ENCODE results near the gene CMTR1.

CMTR1 gene, protein sequence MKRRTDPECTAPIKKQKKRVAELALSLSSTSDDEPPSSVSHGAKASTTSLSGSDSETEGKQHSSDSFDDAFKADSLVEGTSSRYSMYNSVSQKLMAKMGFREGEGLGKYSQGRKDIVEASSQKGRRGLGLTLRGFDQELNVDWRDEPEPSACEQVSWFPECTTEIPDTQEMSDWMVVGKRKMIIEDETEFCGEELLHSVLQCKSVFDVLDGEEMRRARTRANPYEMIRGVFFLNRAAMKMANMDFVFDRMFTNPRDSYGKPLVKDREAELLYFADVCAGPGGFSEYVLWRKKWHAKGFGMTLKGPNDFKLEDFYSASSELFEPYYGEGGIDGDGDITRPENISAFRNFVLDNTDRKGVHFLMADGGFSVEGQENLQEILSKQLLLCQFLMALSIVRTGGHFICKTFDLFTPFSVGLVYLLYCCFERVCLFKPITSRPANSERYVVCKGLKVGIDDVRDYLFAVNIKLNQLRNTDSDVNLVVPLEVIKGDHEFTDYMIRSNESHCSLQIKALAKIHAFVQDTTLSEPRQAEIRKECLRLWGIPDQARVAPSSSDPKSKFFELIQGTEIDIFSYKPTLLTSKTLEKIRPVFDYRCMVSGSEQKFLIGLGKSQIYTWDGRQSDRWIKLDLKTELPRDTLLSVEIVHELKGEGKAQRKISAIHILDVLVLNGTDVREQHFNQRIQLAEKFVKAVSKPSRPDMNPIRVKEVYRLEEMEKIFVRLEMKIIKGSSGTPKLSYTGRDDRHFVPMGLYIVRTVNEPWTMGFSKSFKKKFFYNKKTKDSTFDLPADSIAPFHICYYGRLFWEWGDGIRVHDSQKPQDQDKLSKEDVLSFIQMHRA

DNA sequence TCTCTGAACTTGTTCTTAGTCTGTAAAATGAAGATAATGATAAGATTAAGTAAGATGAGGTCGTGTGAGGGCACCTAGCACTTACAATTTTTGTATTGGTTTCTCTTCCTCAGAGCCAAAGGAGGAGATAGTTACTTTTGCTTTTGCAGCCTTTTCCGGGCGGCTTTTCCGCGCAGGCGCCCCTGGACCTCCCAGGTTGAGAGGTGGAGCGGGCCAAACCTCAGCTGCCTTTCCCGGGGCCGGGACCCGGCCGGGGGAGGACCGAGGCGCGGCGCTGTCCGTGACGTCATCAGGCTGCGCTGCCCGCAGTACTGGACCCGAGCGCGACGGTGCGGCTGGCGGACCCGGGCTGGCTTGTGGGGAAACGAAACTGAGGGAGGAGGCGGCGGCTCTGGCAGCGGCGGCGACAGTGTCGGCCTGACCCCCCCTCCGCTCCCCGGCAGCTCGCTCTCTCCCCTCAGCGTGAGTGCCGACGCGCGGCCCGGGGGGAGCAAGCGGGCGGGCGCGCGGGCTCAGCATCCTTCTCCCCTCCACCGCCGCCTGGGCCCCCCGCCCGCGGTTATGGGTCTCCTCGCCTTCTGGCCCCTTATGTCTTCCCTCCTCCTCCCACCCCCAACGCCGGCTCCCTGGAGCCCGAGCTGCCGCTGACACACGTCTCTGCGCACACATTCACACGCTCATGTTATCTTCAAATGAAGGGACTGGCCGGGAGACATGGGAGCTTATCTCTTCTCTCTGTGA lies at the start of gene CMTR1:
Gene CMTR1, plus strand, starts transcription at position 306 of the 741 bp plus-strand sequence. CDS start 2,409 bp downstream, outside the sequence.
- Histone ChIP-seq H3K4me3 (ENCODE audit: low read depth in 1 of 5, low read length in 5 of 5) (peak within 1 kb of the TSS; percentile 74 to 97 (median 90)), H3K9ac (ENCODE audit: low read length in 5 of 5) (peak within 1 kb of the TSS; percentile 65 to 99 (median 92)), H3K27ac (ENCODE audit: low read depth, low read length) (peak within 1 kb of the TSS; percentile 79), H3K9me3 (ENCODE audit: control insufficient read depth in 5 of 5, low read length in 5 of 5) (no peaks in the 10 kb centered on the region), H3K4me1 (ENCODE audit: control insufficient read depth in 5 of 5, insufficient read depth in 5 of 5, low read length in 5 of 5) (peaks cover 0 to 20% (median 17%) of the 10 kb centered on the region in 5 donors), H3K36me3 (ENCODE audit: control insufficient read depth in 5 of 5, insufficient read depth in 5 of 5, low read length in 5 of 5) (peaks cover 10 to 28% (median 23%) of the 10 kb centered on the region in 5 donors), H3K27me3 (ENCODE audit: control insufficient read depth in 5 of 5, insufficient read depth in 4 of 5, low read length in 5 of 5) (no peaks in the 10 kb centered on the region)

DNA sequence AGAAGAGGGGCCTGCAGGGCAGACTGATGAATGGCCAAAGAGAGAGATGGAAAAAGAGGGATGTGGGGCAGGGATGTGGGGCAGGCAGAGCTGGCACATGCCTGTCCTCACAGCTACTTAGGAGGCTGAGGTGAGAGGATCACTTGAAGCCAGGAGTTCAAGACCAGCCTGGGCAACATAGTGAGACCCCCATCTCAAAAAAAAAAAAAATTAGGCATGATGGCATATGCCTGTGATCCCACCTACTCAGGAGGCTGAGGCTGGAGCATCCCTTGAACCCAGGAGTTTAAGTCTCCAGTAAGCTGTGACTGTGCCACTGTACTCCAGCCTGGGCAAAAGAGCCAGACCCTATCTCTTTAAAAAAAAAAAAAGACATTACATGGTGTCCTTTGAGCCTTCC lies 44.4 kb upstream of the CMTR1 start:
- H3K9ac ChIP-seq (ENCODE audit: low read length in 5 of 5): no peak overlapping the region
- H3K9me3 ChIP-seq (ENCODE audit: control insufficient read depth in 5 of 5, low read length in 5 of 5): no peaks in the 10 kb centered on the region
- no peaks in the 10 kb centered on the region for H3K27me3 ChIP-seq (ENCODE audit: control insufficient read depth in 5 of 5, insufficient read depth in 4 of 5, low read length in 5 of 5)
- H3K4me1 ChIP-seq (ENCODE audit: control insufficient read depth in 5 of 5, insufficient read depth in 5 of 5, low read length in 5 of 5): no peaks in the 10 kb centered on the region
- no peak overlapping the region for H3K27ac ChIP-seq (ENCODE audit: low read depth, low read length)
- no peak overlapping the region for H3K4me3 ChIP-seq (ENCODE audit: low read depth in 1 of 5, low read length in 5 of 5)
- peaks cover 20 to 72% (median 47%) of the 10 kb centered on the region in 5 donors for H3K36me3 ChIP-seq (ENCODE audit: control insufficient read depth in 5 of 5, insufficient read depth in 5 of 5, low read length in 5 of 5)

DNA sequence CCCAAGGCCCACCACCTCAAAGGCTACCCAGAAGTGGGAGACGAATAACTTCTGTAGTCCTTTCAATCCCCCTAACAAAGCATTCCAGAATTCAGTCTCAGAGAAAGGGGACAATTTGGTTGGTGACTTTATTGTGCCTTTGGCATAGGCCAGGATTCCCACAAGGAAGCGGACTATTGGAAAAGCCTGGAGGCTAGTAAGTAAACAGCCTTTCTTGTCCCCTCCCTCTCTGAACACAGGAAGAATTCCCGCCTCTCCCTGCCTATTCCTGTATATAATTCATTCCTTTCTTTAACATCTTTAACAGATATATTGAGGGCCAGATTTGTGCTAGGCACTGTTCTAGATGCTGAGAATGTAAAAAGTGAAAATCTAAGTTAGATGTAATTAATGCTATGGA lies 43.2 kb upstream of the CMTR1 start:
- peaks cover 20 to 72% (median 48%) of the 10 kb centered on the region in 5 donors for H3K36me3 ChIP-seq (ENCODE audit: control insufficient read depth in 5 of 5, insufficient read depth in 5 of 5, low read length in 5 of 5)

DNA sequence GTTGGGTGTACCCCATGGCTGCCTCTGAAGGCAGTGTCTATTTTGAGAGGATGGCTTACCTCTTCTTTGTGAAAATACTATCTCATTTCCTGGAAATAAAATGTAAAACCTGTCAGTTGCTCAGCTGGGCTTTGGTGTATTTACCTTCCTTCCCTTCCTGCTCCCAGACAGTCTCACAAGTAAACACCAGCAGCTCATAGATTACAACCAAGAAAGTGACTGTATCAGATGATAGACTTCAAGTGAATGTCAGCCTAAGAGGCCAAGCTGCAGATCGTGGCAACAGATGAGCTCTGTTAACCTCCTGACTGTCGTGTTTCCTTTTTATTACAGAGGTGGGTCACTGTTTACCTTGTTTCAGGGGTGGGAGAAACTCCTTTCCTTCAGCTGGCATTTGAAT lies 41.9 kb upstream of the CMTR1 start:
- H3K4me1 ChIP-seq (ENCODE audit: control insufficient read depth in 5 of 5, insufficient read depth in 5 of 5, low read length in 5 of 5): no peaks in the 10 kb centered on the region
- H3K27ac ChIP-seq (ENCODE audit: low read depth, low read length): no peak overlapping the region
- H3K36me3 ChIP-seq (ENCODE audit: control insufficient read depth in 5 of 5, insufficient read depth in 5 of 5, low read length in 5 of 5): peaks cover 20 to 72% (median 48%) of the 10 kb centered on the region in 5 donors
- no peak overlapping the region for H3K4me3 ChIP-seq (ENCODE audit: low read depth in 1 of 5, low read length in 5 of 5)
- H3K9me3 ChIP-seq (ENCODE audit: control insufficient read depth in 5 of 5, low read length in 5 of 5): no peaks in the 10 kb centered on the region
- no peaks in the 10 kb centered on the region for H3K27me3 ChIP-seq (ENCODE audit: control insufficient read depth in 5 of 5, insufficient read depth in 4 of 5, low read length in 5 of 5)
- no peak overlapping the region for H3K9ac ChIP-seq (ENCODE audit: low read length in 5 of 5)

More for the DNA sequence above, 43.2 kb upstream of the CMTR1 start:
- Histone ChIP-seq H3K27me3 (ENCODE audit: control insufficient read depth in 5 of 5, insufficient read depth in 4 of 5, low read length in 5 of 5) (no peaks in the 10 kb centered on the region), H3K27ac (ENCODE audit: low read depth, low read length) (no peak overlapping the region), H3K9ac (ENCODE audit: low read length in 5 of 5) (no peak overlapping the region), H3K9me3 (ENCODE audit: control insufficient read depth in 5 of 5, low read length in 5 of 5) (no peaks in the 10 kb centered on the region), H3K4me3 (ENCODE audit: low read depth in 1 of 5, low read length in 5 of 5) (no peak overlapping the region), H3K4me1 (ENCODE audit: control insufficient read depth in 5 of 5, insufficient read depth in 5 of 5, low read length in 5 of 5) (no peaks in the 10 kb centered on the region)

DNA sequence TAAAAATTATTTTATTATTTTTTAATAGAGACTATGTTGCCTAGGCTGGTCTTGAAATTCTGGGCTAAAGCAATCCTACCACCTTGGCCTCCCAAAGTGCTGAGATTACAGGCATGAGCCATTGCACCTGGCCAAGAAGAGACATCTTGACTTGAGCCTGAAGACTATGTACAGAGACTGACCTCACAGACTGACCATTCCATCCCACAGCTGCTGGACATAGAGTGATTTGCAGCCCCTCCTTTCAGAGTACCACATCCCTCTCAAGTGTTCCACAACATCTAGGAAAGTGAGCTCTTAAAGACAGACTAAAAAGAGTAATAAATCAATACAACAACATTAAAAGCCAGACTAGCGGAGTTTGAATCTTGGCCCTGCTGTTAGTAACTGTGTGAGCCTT lies 40.2 kb upstream of the CMTR1 start:
- no peak overlapping the region for H3K4me3 ChIP-seq (ENCODE audit: low read depth in 1 of 5, low read length in 5 of 5)
- no peak overlapping the region for H3K9ac ChIP-seq (ENCODE audit: low read length in 5 of 5)
- H3K36me3 ChIP-seq (ENCODE audit: control insufficient read depth in 5 of 5, insufficient read depth in 5 of 5, low read length in 5 of 5): peaks cover 15 to 64% (median 39%) of the 10 kb centered on the region in 5 donors
- no peak overlapping the region for H3K27ac ChIP-seq (ENCODE audit: low read depth, low read length)
- no peaks in the 10 kb centered on the region for H3K27me3 ChIP-seq (ENCODE audit: control insufficient read depth in 5 of 5, insufficient read depth in 4 of 5, low read length in 5 of 5)
- no peaks in the 10 kb centered on the region for H3K4me1 ChIP-seq (ENCODE audit: control insufficient read depth in 5 of 5, insufficient read depth in 5 of 5, low read length in 5 of 5)
- H3K9me3 ChIP-seq (ENCODE audit: control insufficient read depth in 5 of 5, low read length in 5 of 5): no peaks in the 10 kb centered on the region

DNA sequence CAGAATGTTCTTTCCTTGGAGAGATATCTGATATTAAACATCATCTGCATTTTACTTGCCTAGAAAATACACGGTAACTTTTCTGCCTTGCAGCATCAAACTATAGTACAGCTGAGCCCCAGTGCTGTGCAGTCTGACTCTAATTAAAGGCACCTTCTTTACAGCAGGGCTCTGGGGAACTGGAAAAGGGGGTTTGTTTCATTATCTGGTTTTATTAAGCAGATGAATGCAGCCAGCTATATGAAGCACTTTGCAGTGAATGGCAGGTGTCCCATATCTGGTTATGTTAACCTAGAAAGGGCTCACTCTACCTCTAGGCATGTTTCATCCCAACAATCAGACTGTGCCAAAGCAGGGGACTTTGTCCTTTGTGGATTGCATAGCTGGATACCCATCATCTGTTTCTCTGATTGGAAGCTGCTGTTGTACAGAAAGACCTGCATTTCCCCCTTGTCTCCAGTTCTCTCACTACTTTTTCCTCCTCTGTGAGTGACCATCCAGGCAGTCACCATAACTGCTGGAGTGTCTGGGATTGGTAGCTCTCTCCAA lies 39.6 kb upstream of the CMTR1 start:
- H3K9ac ChIP-seq (ENCODE audit: low read length in 5 of 5): no peak overlapping the region
- H3K27ac ChIP-seq (ENCODE audit: low read depth, low read length): no peak overlapping the region
- H3K36me3 ChIP-seq (ENCODE audit: control insufficient read depth in 5 of 5, insufficient read depth in 5 of 5, low read length in 5 of 5): peaks cover 13 to 58% (median 36%) of the 10 kb centered on the region in 5 donors
- no peaks in the 10 kb centered on the region for H3K4me1 ChIP-seq (ENCODE audit: control insufficient read depth in 5 of 5, insufficient read depth in 5 of 5, low read length in 5 of 5)
- no peaks in the 10 kb centered on the region for H3K27me3 ChIP-seq (ENCODE audit: control insufficient read depth in 5 of 5, insufficient read depth in 4 of 5, low read length in 5 of 5)
- no peaks in the 10 kb centered on the region for H3K9me3 ChIP-seq (ENCODE audit: control insufficient read depth in 5 of 5, low read length in 5 of 5)
- no peak overlapping the region for H3K4me3 ChIP-seq (ENCODE audit: low read depth in 1 of 5, low read length in 5 of 5)

DNA sequence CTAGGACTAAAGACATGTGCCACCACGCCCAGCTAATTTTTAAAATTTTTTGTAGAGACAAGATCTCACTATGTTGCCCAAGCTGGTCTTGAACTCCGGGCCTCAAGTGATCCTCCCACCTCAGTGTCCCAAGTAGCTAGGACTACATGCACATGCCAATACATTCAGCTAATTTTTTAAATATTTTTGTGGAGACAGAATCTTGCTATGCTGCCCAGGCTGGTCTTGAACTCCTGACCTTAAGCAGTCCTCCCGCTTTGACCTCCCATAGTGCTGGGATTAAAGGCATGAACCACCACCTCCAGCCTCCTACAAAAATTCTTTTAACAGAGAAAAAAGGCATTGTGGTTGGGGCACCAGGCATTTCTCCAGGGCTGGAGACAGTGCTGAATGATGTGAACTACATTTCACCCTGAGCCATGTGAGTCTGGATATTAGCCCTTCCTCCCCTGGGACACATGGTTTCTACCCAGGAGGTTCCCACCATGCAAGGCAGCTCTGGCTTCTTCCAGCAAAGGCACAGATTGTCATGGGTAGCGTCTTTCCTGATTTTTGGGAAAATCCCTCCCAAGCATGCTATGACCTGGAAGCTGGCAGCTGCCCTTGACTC lies 36.3 kb upstream of the CMTR1 start:
- Histone ChIP-seq H3K27ac (ENCODE audit: low read depth, low read length) (no peak overlapping the region), H3K36me3 (ENCODE audit: control insufficient read depth in 5 of 5, insufficient read depth in 5 of 5, low read length in 5 of 5) (peaks cover 8 to 26% (median 20%) of the 10 kb centered on the region in 5 donors), H3K9me3 (ENCODE audit: control insufficient read depth in 5 of 5, low read length in 5 of 5) (no peaks in the 10 kb centered on the region), H3K27me3 (ENCODE audit: control insufficient read depth in 5 of 5, insufficient read depth in 4 of 5, low read length in 5 of 5) (no peaks in the 10 kb centered on the region), H3K4me3 (ENCODE audit: low read depth in 1 of 5, low read length in 5 of 5) (no peak overlapping the region), H3K9ac (ENCODE audit: low read length in 5 of 5) (no peak overlapping the region), H3K4me1 (ENCODE audit: control insufficient read depth in 5 of 5, insufficient read depth in 5 of 5, low read length in 5 of 5) (no peaks in the 10 kb centered on the region)

DNA sequence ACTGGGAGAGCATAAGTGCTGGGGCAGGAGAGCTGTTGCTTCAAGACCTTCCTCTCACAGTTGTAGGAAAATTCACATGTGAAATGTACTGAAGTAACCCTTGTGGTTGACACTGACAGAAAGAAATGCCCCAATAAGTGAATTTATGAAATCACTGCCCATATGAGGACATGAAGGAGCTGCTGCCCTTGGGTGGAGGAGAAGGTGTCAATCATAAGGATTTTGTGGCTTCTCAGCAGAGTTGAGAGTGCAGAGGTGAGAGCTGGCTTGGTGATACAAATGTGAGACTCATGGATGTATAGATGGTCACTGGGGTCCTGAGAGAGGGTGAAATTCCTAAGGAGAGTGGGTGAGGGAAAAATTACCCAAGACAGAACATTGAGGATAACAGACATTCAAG lies 33.9 kb upstream of the CMTR1 start:
- H3K9ac ChIP-seq (ENCODE audit: low read length in 5 of 5): no peak overlapping the region
- H3K4me1 ChIP-seq (ENCODE audit: control insufficient read depth in 5 of 5, insufficient read depth in 5 of 5, low read length in 5 of 5): no peaks in the 10 kb centered on the region
- H3K4me3 ChIP-seq (ENCODE audit: low read depth in 1 of 5, low read length in 5 of 5): no peak overlapping the region
- no peak overlapping the region for H3K27ac ChIP-seq (ENCODE audit: low read depth, low read length)
- H3K36me3 ChIP-seq (ENCODE audit: control insufficient read depth in 5 of 5, insufficient read depth in 5 of 5, low read length in 5 of 5): peaks cover 0 to 9% (median 2%) of the 10 kb centered on the region in 5 donors
- H3K9me3 ChIP-seq (ENCODE audit: control insufficient read depth in 5 of 5, low read length in 5 of 5): no peaks in the 10 kb centered on the region
- H3K27me3 ChIP-seq (ENCODE audit: control insufficient read depth in 5 of 5, insufficient read depth in 4 of 5, low read length in 5 of 5): no peaks in the 10 kb centered on the region

DNA sequence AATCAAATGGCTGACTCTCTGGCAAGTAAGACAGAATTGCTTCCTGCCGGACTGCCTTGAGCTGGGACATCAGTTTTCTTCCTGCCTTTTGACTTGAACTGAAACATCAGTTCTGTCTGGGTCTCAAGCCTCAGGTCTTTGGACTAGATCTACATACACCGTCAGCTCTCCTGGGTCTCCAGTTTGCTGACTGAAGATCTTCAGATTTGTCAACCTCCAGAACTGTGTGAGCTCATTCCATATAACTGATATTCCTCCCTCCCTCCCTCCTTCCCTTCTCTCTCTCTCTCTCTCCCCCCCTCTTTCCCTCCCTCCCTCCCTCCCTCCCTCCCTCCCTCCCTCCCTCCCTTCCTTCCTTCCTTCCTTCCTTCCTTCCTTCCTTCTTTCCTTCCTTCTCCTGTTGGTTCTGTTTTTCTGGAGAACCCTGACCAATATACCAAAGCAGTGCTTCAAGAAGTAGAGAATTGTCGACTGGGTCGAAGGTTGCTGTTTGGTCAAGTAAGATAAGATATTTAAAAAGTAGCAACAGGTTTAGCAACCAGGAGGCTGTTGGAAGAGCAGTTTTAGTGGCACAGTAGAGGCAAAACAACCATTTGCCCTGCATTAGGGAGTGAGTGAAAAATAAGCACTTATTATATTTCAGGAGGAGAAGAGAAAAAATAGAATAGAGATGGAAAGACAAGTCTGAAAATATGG lies 33.1 kb upstream of the CMTR1 start:
- Histone ChIP-seq H3K27ac (ENCODE audit: low read depth, low read length) (no peak overlapping the region), H3K9me3 (ENCODE audit: control insufficient read depth in 5 of 5, low read length in 5 of 5) (no peaks in the 10 kb centered on the region), H3K9ac (ENCODE audit: low read length in 5 of 5) (no peak overlapping the region), H3K27me3 (ENCODE audit: control insufficient read depth in 5 of 5, insufficient read depth in 4 of 5, low read length in 5 of 5) (no peaks in the 10 kb centered on the region), H3K4me1 (ENCODE audit: control insufficient read depth in 5 of 5, insufficient read depth in 5 of 5, low read length in 5 of 5) (no peaks in the 10 kb centered on the region), H3K36me3 (ENCODE audit: control insufficient read depth in 5 of 5, insufficient read depth in 5 of 5, low read length in 5 of 5) (peaks cover 0 to 4% (median 0%) of the 10 kb centered on the region in 5 donors), H3K4me3 (ENCODE audit: low read depth in 1 of 5, low read length in 5 of 5) (no peak overlapping the region)
